ENCODE results near the gene MAGEA12.
"Not testable (repeated sequence)": the region's sequence is repeated elsewhere in the genome, so short reads cannot be mapped to it uniquely, and the experiment has no call there.

MAGEA12 gene

DNA sequence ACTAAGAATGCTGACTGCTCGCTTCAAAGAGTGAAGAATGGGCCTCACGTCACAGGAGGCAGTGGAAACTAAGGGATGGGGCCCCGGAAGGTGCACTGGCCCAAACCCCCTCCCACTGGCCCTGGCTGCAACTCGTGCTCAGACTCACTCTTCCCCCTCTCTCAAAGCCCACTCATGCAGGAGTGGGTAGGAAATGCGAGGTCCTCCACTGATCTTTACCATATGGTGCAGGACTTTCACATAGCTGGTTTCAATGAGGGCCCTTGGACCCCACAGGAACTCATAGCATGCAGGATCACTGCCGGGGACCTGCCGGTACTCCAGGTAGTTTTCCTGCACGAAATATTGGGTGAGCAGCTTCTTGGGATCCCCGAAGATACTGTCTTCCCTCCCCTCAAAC, 33.0 kb downstream of the MAGEA12 start:
- not testable (repeated sequence) for DNase-seq (ENCODE audit: low spot score)

DNA sequence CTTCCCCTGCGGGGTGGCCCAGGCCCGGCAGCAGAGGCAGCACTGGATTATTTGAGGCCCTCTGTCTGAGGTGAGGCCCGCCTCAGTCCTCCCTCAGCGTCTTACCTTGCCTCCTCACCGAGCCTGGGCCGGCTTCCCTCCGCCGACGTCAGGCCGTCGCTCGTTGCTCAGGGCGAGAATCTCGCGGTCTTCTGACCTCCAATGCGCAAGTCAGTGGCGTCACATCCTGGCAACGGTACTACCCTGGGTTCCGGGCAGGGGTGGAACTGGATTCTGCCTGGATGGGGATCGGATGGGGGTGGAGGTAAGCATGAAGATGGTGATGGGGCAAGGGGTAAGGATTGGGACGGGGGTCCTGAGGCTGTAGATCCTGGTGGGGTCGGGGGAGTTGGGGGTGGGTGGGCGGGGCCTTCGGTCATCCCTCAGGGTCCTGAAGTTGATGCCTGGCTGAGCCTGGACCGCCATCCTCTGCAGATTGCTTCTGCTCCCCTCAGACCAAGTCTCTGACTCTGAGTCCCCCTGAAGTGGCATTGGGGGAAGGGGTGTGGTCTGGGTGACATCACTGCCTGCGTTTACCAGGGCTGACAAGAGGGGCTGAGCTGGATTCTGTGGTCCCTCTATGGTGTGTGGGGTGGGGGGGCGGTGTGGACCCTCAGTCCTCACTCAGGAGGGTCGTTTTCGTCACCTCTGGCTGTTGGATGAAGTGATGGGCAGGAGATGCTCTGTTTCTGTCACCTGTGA, 36.2 kb downstream of the MAGEA12 start, which contains the start of gene MAGEA6:
Gene MAGEA6 (minus strand): TSS at position 141 of the 741 bp plus-strand sequence. CDS start 2,039 bp downstream, outside the sequence.
- DNase-seq (ENCODE audit: low spot score): not testable (repeated sequence)

DNA sequence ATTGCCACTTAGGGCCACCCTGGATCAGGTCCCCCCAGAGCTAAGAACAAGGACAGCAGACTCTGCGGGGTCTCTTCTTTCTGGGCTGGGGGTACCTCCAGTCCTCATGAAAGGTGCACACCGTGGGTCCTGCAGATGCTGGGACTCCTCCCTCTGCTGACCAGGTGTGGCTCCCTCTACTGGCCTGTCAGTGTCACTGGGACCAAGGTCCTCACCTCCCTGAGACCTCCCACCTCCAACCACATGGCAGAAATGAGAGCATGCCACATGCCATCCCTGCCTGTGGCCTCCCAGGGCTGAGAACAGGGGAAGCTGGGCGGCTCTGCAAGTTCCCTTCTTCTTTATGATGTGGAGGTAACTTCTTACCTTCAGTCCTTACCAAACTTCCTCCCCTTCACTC, 53.5 kb downstream of the MAGEA12 start:
- not testable (repeated sequence) for DNase-seq (ENCODE audit: low spot score)
